ENCODE results near the gene KIF2C.
"Not testable (repeated sequence)": the region's sequence is repeated elsewhere in the genome, so short reads cannot be mapped to it uniquely, and the experiment has no call there.

KIF2C gene

DNA sequence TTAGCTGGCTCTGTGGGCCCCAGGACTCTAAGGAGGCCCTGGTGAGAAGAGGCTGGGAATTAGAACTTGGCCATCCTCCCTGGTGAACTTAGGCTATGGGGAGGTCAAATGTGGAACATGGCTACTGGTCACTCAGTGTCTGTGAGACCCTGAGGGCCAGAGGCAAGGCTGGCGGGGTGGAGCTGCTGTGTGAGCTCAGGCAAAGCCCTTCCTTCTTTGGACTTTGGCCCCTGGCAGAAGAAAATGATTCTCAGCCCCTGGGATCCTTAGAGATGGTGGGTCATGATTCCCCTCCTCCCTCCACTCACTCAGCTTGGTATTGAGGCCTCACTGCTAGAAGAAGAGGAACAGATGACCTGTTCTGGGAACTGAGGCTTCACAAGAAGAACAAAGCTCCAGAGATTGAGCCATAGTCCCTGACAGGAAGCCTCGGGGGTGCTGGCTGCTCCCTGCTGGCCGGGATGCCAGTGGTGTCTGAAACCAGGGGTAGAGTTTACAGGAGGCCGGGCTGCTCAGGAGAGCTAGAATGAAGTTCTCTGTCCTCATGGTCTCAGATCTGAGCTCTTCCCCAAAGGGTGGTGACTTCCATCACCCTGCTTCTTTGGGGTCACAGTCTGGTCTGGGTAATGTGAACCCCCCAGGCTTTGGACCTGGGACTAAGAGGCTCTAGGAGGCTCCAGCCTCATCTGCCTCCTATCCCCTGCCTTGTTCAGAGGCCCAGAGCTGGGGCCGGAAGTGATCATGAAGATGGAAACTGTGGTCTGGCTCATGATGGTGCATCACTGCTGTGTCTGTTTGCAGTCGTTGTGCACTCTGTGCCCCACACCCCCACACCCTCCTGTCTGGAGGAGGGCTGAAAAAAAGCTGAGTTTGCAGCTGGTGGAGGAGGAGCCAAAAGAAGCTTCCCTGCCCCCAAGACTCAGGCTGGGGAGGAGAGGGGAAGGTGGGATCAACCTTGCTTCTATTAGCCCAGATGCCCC is 69.6 kb downstream of the KIF2C start:
- no peaks in the 10 kb centered on the region for H3K27me3 ChIP-seq (replicated peaks)
- peak overlapping the region; percentile 99 for H3K27ac ChIP-seq
- peaks cover 40% of the 10 kb centered on the region for H3K36me3 ChIP-seq (replicated peaks)
- DNase-seq = peak; percentile 77
- in situ Hi-C loops (cut with HindIII; ENCODE audit: low pct_ligation_motif_present, low sequenced_read_pairs) = no loop called here
- TF ChIP-seq, protein P1, sequence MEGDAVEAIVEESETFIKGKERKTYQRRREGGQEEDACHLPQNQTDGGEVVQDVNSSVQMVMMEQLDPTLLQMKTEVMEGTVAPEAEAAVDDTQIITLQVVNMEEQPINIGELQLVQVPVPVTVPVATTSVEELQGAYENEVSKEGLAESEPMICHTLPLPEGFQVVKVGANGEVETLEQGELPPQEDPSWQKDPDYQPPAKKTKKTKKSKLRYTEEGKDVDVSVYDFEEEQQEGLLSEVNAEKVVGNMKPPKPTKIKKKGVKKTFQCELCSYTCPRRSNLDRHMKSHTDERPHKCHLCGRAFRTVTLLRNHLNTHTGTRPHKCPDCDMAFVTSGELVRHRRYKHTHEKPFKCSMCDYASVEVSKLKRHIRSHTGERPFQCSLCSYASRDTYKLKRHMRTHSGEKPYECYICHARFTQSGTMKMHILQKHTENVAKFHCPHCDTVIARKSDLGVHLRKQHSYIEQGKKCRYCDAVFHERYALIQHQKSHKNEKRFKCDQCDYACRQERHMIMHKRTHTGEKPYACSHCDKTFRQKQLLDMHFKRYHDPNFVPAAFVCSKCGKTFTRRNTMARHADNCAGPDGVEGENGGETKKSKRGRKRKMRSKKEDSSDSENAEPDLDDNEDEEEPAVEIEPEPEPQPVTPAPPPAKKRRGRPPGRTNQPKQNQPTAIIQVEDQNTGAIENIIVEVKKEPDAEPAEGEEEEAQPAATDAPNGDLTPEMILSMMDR (IDR thresholded peaks at IDR 0.05; ENCODE audit: low read depth, low read length, missing control alignments) = peak; percentile 34
- H3K4me3 ChIP-seq (ENCODE audit: low read depth, low read length) = peak overlapping the region; percentile 50

DNA sequence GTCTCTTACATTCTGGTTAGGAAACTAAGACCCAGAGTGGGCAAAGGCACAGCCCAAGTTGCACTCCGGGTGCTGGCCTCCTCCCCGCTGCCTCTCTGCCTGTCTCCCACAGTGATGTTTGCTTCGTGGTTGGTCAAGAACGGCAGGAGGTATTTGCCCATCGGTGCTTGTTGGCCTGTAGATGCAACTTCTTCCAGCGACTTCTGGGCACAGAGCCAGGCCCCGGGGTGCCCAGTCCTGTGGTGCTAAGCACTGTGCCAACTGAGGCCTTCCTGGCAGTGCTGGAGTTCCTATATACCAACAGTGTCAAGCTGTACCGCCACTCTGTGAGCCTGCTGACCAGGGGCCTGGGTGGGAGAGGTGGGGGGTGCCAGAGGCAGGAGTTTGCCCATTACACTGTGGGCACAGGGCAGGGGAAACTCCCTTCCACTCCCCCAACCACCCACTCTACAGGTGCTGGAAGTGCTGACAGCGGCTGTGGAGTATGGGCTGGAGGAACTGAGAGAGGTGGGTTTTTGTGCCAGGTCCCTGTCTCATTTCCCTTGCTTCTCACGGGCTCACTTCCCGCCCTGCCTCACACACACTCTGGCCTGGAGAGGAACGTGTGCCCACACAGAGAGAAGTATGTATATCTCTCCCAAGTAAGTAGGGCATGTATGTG is 70.6 kb downstream of the KIF2C start:
- Histone ChIP-seq H3K36me3 (replicated peaks) (peaks cover 38% of the 10 kb centered on the region), H3K27me3 (replicated peaks) (no peaks in the 10 kb centered on the region), H3K4me3 (ENCODE audit: low read depth, low read length) (peak overlapping the region; percentile 50), H3K27ac (peak overlapping the region; percentile 99)
- TF ChIP-seq, protein P1 (IDR thresholded peaks at IDR 0.05; ENCODE audit: low read depth, low read length, missing control alignments) = no peak
- no peak for DNase-seq
- in situ Hi-C loops (cut with HindIII; ENCODE audit: low pct_ligation_motif_present, low sequenced_read_pairs) = no loop called here

DNA sequence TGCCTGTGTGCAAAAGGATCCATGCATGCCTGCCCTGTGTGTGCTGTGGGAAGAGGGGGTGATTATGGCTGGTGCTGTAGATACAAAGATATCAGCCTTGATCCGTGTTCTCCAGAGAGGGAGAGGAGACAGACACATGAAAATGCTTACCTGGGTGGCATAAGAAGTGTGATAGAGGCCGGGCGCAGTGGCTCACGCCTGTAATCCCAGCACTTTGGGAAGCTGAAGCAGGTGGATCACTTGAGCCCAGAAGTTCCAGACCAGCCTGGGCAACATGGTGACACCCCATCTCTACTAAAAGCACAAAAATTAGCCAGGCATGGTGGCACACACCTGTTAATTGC is 71.1 kb downstream of the KIF2C start:
- DNase-seq; in situ Hi-C loops (cut with HindIII; ENCODE audit: low pct_ligation_motif_present, low sequenced_read_pairs); H3K27me3 ChIP-seq (replicated peaks); H3K4me3 ChIP-seq (ENCODE audit: low read depth, low read length): not testable (repeated sequence)
- Histone ChIP-seq H3K27ac (peak overlapping the region; percentile 99), H3K36me3 (replicated peaks) (peaks cover 36% of the 10 kb centered on the region)

DNA sequence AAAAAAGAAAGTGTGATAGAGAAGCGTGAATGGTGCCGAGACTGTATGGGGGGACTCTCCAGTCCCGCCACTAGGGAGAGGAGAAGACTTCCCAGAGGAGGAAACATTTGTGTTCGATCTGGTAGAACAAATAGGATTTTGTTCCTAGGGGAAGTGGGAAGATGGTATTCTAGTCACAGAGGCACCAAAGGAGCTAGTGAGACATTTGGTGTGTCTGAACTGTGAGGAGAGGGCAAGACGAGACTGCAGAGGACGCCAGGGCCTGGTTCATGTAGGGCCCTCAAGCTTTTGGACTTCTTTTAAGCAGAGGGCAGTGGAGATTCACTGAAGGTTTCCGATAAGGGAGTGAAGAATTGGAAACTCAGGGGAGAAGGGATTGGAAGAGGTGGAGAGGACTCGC is 71.6 kb downstream of the KIF2C start:
- no peak overlapping the region for H3K4me3 ChIP-seq (ENCODE audit: low read depth, low read length)
- in situ Hi-C loops (cut with HindIII; ENCODE audit: low pct_ligation_motif_present, low sequenced_read_pairs) = no loop called here
- TF ChIP-seq, protein P1 (IDR thresholded peaks at IDR 0.05; ENCODE audit: low read depth, low read length, missing control alignments) = peak; percentile 29
- H3K27ac ChIP-seq = peak overlapping the region; percentile 99
- no peak for DNase-seq
- no peaks in the 10 kb centered on the region for H3K27me3 ChIP-seq (replicated peaks)
- peaks cover 33% of the 10 kb centered on the region for H3K36me3 ChIP-seq (replicated peaks)

DNA sequence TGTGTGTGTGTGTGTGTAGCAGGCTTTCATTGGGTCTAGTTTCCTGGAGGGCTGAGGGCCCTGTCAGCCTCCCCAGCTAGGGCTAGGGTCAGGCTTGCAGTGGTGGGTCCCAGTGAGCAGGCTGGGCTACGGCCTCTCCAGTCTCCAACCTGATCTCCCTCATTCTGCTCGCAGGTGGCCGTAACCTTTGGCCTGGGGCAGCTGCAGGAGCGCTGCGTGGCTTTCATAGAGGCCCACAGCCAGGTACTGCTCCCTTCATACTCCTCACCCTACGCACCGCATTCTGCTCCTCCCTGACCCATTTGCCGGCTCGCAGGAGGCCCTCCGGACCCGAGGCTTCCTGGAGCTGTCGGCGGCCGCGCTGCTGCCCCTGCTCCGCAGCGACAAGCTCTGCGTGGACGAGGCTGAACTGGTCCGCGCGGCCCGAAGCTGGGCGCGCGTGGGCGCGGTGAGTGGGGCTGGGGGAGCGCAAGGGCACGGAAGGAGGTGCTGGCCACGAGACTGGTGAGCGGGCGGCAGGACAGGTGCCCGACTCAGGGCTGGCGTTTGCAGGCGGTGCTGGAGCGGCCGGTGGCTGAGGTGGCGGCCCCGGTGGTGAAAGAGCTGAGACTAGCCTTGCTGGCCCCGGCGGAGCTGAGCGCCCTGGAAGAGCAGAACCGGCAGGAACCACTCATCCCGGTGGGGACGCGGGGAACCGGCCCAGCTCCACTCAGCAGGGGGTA is 73.3 kb downstream of the KIF2C start:
- no peak for DNase-seq
- Histone ChIP-seq H3K27ac (peak overlapping the region; percentile 30), H3K4me3 (ENCODE audit: low read depth, low read length) (peak overlapping the region; percentile 29)

DNA sequence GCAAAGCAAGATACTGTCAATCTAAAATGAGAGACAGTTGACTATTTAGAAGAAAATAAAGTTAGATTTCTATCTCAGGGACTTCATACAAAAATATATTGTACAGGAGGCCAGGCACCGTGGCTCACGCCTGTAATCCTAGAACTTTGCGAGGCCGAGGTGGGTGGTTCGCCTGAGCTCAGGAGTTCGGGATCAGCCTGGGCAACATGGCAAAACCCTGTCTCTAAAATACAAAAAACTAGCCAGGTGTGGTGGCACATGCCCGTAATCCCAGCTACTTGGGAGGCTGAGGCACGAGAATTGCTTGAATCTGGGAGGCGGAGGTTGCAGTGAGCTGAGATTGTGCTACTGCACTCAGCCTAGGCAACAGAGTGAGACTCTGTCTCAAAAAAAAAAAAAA is 76.3 kb downstream of the KIF2C start:
- H3K27ac ChIP-seq; H3K4me3 ChIP-seq (ENCODE audit: low read depth, low read length); DNase-seq; in situ Hi-C loops (cut with HindIII; ENCODE audit: low pct_ligation_motif_present, low sequenced_read_pairs); H3K27me3 ChIP-seq (replicated peaks): not testable (repeated sequence)
- H3K36me3 ChIP-seq (replicated peaks) = peaks cover 24% of the 10 kb centered on the region

More for the DNA sequence above, 73.3 kb downstream of the KIF2C start:
- Histone ChIP-seq H3K36me3 (replicated peaks) (peaks cover 24% of the 10 kb centered on the region), H3K27me3 (replicated peaks) (no peaks in the 10 kb centered on the region)
- TF ChIP-seq, protein P1 (IDR thresholded peaks at IDR 0.05; ENCODE audit: low read depth, low read length, missing control alignments) = no peak
- in situ Hi-C loops (cut with HindIII; ENCODE audit: low pct_ligation_motif_present, low sequenced_read_pairs) = no loop called here
